SK-N-SH treated with all-trans-retinoic acid at 6 μM for 48 hours (cell line): Measurements from ENCODE around the gene CYSRT1.

Experiments used
- ATAC-seq: fragments of 200-7000 bp; cut with Tn5 transposase; 3 replicates; pipeline ENCODE4 v1.9.1; 2020; ENCODE audit warnings: mild to moderate bottlenecking, moderate library complexity
- ARNTL ChIP-seq: fragments of 450-650 bp; formaldehyde crosslinking; IDR thresholded peaks from 2 replicates; pipeline ENCODE4 v1.5.0; 2020; ENCODE audit warnings: low read depth, mild to moderate bottlenecking, moderate library complexity, borderline replicate concordance
- CREB5 ChIP-seq: fragments of 250-450 bp; sonication (Bioruptor Pico); IDR thresholded peaks from 2 replicates; pipeline ENCODE4 v1.5.1; 2020; ENCODE audit warnings: low read depth, mild to moderate bottlenecking, moderate library complexity
- ESRRG ChIP-seq: fragments of 250-450 bp; sonication (Bioruptor Pico); IDR thresholded peaks from 2 replicates; pipeline ENCODE4 v1.6.1; 2021; ENCODE audit warnings: mild to moderate bottlenecking
- OSR1 ChIP-seq: fragments of 250-450 bp; sonication (Bioruptor Pico); IDR thresholded peaks from 2 replicates; pipeline ENCODE4 v1.8.0; 2022; ENCODE audit warnings: moderate library complexity, mild to moderate bottlenecking, inconsistent platforms
- PATZ1 ChIP-seq: fragments of 250-450 bp; sonication (Bioruptor Pico); IDR thresholded peaks from 2 replicates; pipeline ENCODE4 v1.8.0; 2020; ENCODE audit warnings: mild to moderate bottlenecking, moderate library complexity, borderline replicate concordance
- POU6F1 ChIP-seq: fragments of 250-450 bp; sonication (Bioruptor Pico); IDR thresholded peaks from 2 replicates; pipeline ENCODE4 v1.8.0; 2021; ENCODE audit warnings: low read depth, mild to moderate bottlenecking, moderate library complexity, borderline replicate concordance
- PPARA ChIP-seq: fragments of 250-450 bp; sonication (Bioruptor Pico); IDR thresholded peaks from 2 replicates; pipeline ENCODE4 v1.5.0; 2020; ENCODE audit warnings: mild to moderate bottlenecking, borderline replicate concordance
- RARB ChIP-seq: fragments of 250-450 bp; sonication (Bioruptor Pico); IDR thresholded peaks from 2 replicates; pipeline ENCODE4 v1.8.0; 2021; ENCODE audit warnings: mild to moderate bottlenecking, moderate library complexity
- SNAI2 ChIP-seq: fragments of 250-450 bp; sonication (Bioruptor Pico); IDR thresholded peaks from 2 replicates; pipeline ENCODE4 v1.5.0; 2020; ENCODE audit warnings: mild to moderate bottlenecking, moderate library complexity
- TCF4 ChIP-seq: fragments of 250-450 bp; sonication (Bioruptor Pico); IDR thresholded peaks from 2 replicates; pipeline ENCODE4 v1.8.0; 2021; ENCODE audit warnings: mild to moderate bottlenecking, moderate library complexity, borderline replicate concordance
- TOX ChIP-seq: fragments of 250-450 bp; sonication (Bioruptor Pico); IDR thresholded peaks from 2 replicates; pipeline ENCODE4 v1.8.0; 2021; ENCODE audit warnings: mild to moderate bottlenecking, moderate library complexity, borderline replicate concordance
- ZC3H10 ChIP-seq: fragments of 250-450 bp; sonication (Bioruptor Pico); IDR thresholded peaks from 2 replicates; pipeline ENCODE4 v1.5.1; 2021; ENCODE audit warnings: mild to moderate bottlenecking, moderate library complexity
- ZFP3 ChIP-seq: fragments of 250-450 bp; sonication (Bioruptor Pico); IDR thresholded peaks from 2 replicates; pipeline ENCODE4 v1.5.0; 2020; ENCODE audit warnings: mild to moderate bottlenecking, moderate library complexity
- ZFP30 ChIP-seq: fragments of 450-650 bp; formaldehyde crosslinking; IDR thresholded peaks from 2 replicates; pipeline ENCODE4 v1.5.0; 2022; ENCODE audit warnings: mild to moderate bottlenecking, moderate library complexity
- ZNF565 ChIP-seq: fragments of 450-650 bp; formaldehyde crosslinking; conservative IDR thresholded peaks from 2 replicates; pipeline ENCODE4 v1.5.0; 2020; ENCODE audit warnings: low read depth, mild to moderate bottlenecking, moderate library complexity
- ZNF8 ChIP-seq: fragments of 450-650 bp; formaldehyde crosslinking; IDR thresholded peaks from 2 replicates; pipeline ENCODE4 v1.5.0; 2020; ENCODE audit warnings: mild to moderate bottlenecking, moderate library complexity
- TF ChIP-seq, protein P1 (sequence below): fragments of 250-450 bp; sonication (Bioruptor Pico); IDR thresholded peaks from 2 replicates; pipeline ENCODE4 v1.5.1; 2021; ENCODE audit warnings: mild to moderate bottlenecking, moderate library complexity
- TF ChIP-seq, protein P2 (sequence below): fragments of 250-450 bp; sonication (Bioruptor Pico); IDR thresholded peaks from 2 replicates; pipeline ENCODE4 v1.5.0; 2020; ENCODE audit warnings: mild to moderate bottlenecking, moderate library complexity

Gene CYSRT1

GRCh38 chr9:137191245-137191644, 33.7 kb upstream of the CYSRT1 start:
- no peak for ATAC-seq
- TF ChIP-seq OSR1 (no peak), ZNF565 (CRISPR knock-in tag) (no peak), ZFP30 (CRISPR knock-in tag) (no peak), RARB (CRISPR knock-in tag) (no peak), ARNTL (CRISPR knock-in tag) (no peak), CREB5 (CRISPR knock-in tag) (no peak), TCF4 (CRISPR knock-in tag) (no peak), ZC3H10 (no peak), ZFP3 (CRISPR knock-in tag) (no peak), POU6F1 (CRISPR knock-in tag) (no peak), TOX (CRISPR knock-in tag) (no peak), PATZ1 (CRISPR knock-in tag) (no peak), PPARA (CRISPR knock-in tag) (no peak), ESRRG (no peak), ZNF8 (no peak)
- TF ChIP-seq, protein P1, sequence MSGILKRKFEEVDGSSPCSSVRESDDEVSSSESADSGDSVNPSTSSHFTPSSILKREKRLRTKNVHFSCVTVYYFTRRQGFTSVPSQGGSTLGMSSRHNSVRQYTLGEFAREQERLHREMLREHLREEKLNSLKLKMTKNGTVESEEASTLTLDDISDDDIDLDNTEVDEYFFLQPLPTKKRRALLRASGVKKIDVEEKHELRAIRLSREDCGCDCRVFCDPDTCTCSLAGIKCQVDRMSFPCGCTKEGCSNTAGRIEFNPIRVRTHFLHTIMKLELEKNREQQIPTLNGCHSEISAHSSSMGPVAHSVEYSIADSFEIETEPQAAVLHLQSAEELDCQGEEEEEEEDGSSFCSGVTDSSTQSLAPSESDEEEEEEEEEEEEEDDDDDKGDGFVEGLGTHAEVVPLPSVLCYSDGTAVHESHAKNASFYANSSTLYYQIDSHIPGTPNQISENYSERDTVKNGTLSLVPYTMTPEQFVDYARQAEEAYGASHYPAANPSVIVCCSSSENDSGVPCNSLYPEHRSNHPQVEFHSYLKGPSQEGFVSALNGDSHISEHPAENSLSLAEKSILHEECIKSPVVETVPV (CRISPR knock-in tag): no peak
- TF ChIP-seq, protein P2, sequence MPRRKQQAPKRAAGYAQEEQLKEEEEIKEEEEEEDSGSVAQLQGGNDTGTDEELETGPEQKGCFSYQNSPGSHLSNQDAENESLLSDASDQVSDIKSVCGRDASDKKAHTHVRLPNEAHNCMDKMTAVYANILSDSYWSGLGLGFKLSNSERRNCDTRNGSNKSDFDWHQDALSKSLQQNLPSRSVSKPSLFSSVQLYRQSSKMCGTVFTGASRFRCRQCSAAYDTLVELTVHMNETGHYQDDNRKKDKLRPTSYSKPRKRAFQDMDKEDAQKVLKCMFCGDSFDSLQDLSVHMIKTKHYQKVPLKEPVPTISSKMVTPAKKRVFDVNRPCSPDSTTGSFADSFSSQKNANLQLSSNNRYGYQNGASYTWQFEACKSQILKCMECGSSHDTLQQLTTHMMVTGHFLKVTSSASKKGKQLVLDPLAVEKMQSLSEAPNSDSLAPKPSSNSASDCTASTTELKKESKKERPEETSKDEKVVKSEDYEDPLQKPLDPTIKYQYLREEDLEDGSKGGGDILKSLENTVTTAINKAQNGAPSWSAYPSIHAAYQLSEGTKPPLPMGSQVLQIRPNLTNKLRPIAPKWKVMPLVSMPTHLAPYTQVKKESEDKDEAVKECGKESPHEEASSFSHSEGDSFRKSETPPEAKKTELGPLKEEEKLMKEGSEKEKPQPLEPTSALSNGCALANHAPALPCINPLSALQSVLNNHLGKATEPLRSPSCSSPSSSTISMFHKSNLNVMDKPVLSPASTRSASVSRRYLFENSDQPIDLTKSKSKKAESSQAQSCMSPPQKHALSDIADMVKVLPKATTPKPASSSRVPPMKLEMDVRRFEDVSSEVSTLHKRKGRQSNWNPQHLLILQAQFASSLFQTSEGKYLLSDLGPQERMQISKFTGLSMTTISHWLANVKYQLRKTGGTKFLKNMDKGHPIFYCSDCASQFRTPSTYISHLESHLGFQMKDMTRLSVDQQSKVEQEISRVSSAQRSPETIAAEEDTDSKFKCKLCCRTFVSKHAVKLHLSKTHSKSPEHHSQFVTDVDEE: no peak

GRCh38 chr9:137191691-137192447, 33.1 kb upstream of the CYSRT1 start:
- no peak for TF ChIP-seq POU6F1 (CRISPR knock-in tag)
- no peak for TF ChIP-seq ZC3H10
- no peak for TF ChIP-seq PPARA (CRISPR knock-in tag)
- TF ChIP-seq OSR1: no peak
- TF ChIP-seq SNAI2 (CRISPR knock-in tag): no peak
- TF ChIP-seq ESRRG: no peak
- TF ChIP-seq, protein P2: no peak
- TF ChIP-seq ZNF8: no peak
- no peak for ATAC-seq
